Thyroid gland (tissue), 4 donors: Measurements from ENCODE around the gene ZNF556. TPM values are rescaled to one million over a fixed set of nuclear protein-coding genes. Genes with fewer than 3 reads are reported as not detected.

Source experiments
- DNase-seq, 2 donors: peaks; one replicate each; pipeline ENCODE4 v3.0.0-alpha.2; 2019
- H3K27ac ChIP-seq, 3 donors: fragments of 200-600 bp; sonication (generic); 1 replicate in 2 of 3; 2 replicates in 1 of 3; pipeline ENCODE4 v1.5.1; 2016 to 2019; ENCODE audit warnings: mild to moderate bottlenecking in 1 of 3, moderate library complexity in 1 of 3
- H3K27me3 ChIP-seq: fragments of 200-600 bp; sonication (generic); one replicate; pipeline ENCODE4 v1.5.1; 2019
- H3K36me3 ChIP-seq, 2 donors: fragments of 200-600 bp; sonication (generic); one replicate each; pipeline ENCODE4 v1.5.1; 2016 to 2019
- H3K4me1 ChIP-seq, 2 donors: fragments of 200-600 bp; sonication (generic); one replicate each; pipeline ENCODE4 v1.5.1; 2017 to 2019
- H3K4me3 ChIP-seq, 3 donors: fragments of 200-600 bp; sonication (generic); replicated peaks in 1 of 3; 1 replicate in 2 of 3; 2 replicates in 1 of 3; pipeline ENCODE4 v1.5.1; 2016; ENCODE audit warnings: mild to moderate bottlenecking in 1 of 3
- H3K9me3 ChIP-seq: fragments of 200-600 bp; sonication (generic); one replicate; pipeline ENCODE4 v1.5.1; 2017
- CTCF ChIP-seq, 6 experiments: fragments of 200-600 bp in 3 of 6; fragments of 450-650 bp in 3 of 6; sonication (generic) in 3 of 6; IDR thresholded peaks; one replicate each; pipeline ENCODE4 v1.5.1; 2016 to 2019; ENCODE audit warnings: antibody characterized with exemption in 6 of 6, mild to moderate bottlenecking in 2 of 6, inconsistent platforms in 1 of 6, moderate library complexity in 1 of 6
- POLR2A ChIP-seq, 2 donors: fragments of 450-650 bp; IDR thresholded peaks; one replicate each; pipeline ENCODE4 v1.6.1; 2017; ENCODE audit warnings: antibody characterized with exemption in 2 of 2, mild to moderate bottlenecking in 2 of 2, moderate library complexity in 1 of 2
- WGBS, 2 donors: methylation state at CpG; one replicate each; pipeline ENCODE4 v1.1.5; 2017; 5-methylcytosine and 5-hydroxymethylcytosine counted together
- intact Hi-C: fragments of 100-400 bp; cut with DNase I; formaldehyde crosslinking; loops from one replicate; pipeline ENCODE4 v1.15.1; 2023
- total RNA-seq, 4 donors: library from RNA; depleted of rRNA; stranded (reverse); fragments of >200 nt; gene quantifications; one replicate each; pipeline ENCODE4 v1.2.3, GENCODE V29; 2016

ZNF556 gene
- total RNA-seq, 4 donors from 2014 or later: not detected

- H3K4me1 ChIP-seq: peaks cover 0 to 3% of the 10 kb centered on the region in 2 donors
- no peaks in the 10 kb centered on the region for H3K9me3 ChIP-seq
- no peaks in the 10 kb centered on the region for H3K27me3 ChIP-seq
- no peak for TF ChIP-seq CTCF (IDR thresholded peaks at IDR 0.05)
- no peak for DNase-seq
- H3K27ac ChIP-seq: no peak overlapping the region
- no peaks in the 10 kb centered on the region for H3K36me3 ChIP-seq
- 87 to 90% methylated on average over 4 to 18 of the region's 20 CpGs for WGBS, 2 donors
- intact Hi-C loops: no loop called here
- no peak overlapping the region for H3K4me3 ChIP-seq
Observed at GRCh38 chr19:2906631-2907195, 39.6 kb downstream of the ZNF556 start.

- no peak for TF ChIP-seq POLR2A (IDR thresholded peaks at IDR 0.05)
- TF ChIP-seq CTCF (IDR thresholded peaks at IDR 0.05): no peak
- Histone ChIP-seq H3K4me3 (no peak overlapping the region), H3K27me3 (no peaks in the 10 kb centered on the region), H3K4me1 (no peaks in the 10 kb centered on the region), H3K27ac (no peak overlapping the region), H3K36me3 (peaks cover 12 to 16% of the 10 kb centered on the region in 2 donors), H3K9me3 (no peaks in the 10 kb centered on the region)
- intact Hi-C loops: no loop called here
- no peak for DNase-seq
- 97 to 98% methylated on average over 5 of the region's 5 CpGs for WGBS, 2 donors
Observed at GRCh38 chr19:2912306-2912705, 45.2 kb downstream of the ZNF556 start.

- H3K27ac ChIP-seq: no peak overlapping the region
- no peaks in the 10 kb centered on the region for H3K27me3 ChIP-seq
- no peaks in the 10 kb centered on the region for H3K4me1 ChIP-seq
- TF ChIP-seq POLR2A (IDR thresholded peaks at IDR 0.05): no peak
- no peak for DNase-seq
- intact Hi-C loops: no loop called here
- H3K4me3 ChIP-seq: no peak overlapping the region
- H3K9me3 ChIP-seq: no peaks in the 10 kb centered on the region
- peaks cover 21 to 25% of the 10 kb centered on the region in 2 donors for H3K36me3 ChIP-seq
- 90 to 93% methylated on average over 16 of the region's 16 CpGs for WGBS, 2 donors
Observed at GRCh38 chr19:2917275-2918184, 50.4 kb downstream of the ZNF556 start.

GRCh38 chr19:2922987-2923386 is 55.9 kb downstream of the ZNF556 start:
- intact Hi-C loops: no loop called here

GRCh38 chr19:2923510-2923909 is 56.4 kb downstream of the ZNF556 start:
- Histone ChIP-seq H3K27ac (no peak overlapping the region), H3K36me3 (no peaks in the 10 kb centered on the region), H3K4me3 (no peak overlapping the region), H3K27me3 (no peaks in the 10 kb centered on the region), H3K9me3 (no peaks in the 10 kb centered on the region), H3K4me1 (peaks cover 0 to 13% of the 10 kb centered on the region in 2 donors)
- 50 to 65% methylated on average over 4 of the region's 4 CpGs for WGBS, 2 donors
- DNase-seq: no peak
- TF ChIP-seq CTCF (IDR thresholded peaks at IDR 0.05) (no peak), POLR2A (IDR thresholded peaks at IDR 0.05) (no peak)
- intact Hi-C loops: no loop called here

More at GRCh38 chr19:2922987-2923386, 55.9 kb downstream of the ZNF556 start:
- DNase-seq: peak; percentile 25 to 49
- no peaks in the 10 kb centered on the region for H3K9me3 ChIP-seq
- WGBS, 2 donors: 31 to 49% methylated on average over 5 of the region's 5 CpGs
- TF ChIP-seq CTCF (IDR thresholded peaks at IDR 0.05) (peak in 3 of 6 experiments; percentile 28 to 40 (median 33)), POLR2A (IDR thresholded peaks at IDR 0.05) (no peak)
- H3K36me3 ChIP-seq: peaks cover 2 to 3% of the 10 kb centered on the region in 2 donors
- no peak overlapping the region for H3K27ac ChIP-seq
- H3K4me1 ChIP-seq: peaks cover 0 to 13% of the 10 kb centered on the region in 2 donors
- no peaks in the 10 kb centered on the region for H3K27me3 ChIP-seq
- H3K4me3 ChIP-seq: no peak overlapping the region
